ENCODE data around the gene SLIT3.

SLIT3 gene

DNA sequence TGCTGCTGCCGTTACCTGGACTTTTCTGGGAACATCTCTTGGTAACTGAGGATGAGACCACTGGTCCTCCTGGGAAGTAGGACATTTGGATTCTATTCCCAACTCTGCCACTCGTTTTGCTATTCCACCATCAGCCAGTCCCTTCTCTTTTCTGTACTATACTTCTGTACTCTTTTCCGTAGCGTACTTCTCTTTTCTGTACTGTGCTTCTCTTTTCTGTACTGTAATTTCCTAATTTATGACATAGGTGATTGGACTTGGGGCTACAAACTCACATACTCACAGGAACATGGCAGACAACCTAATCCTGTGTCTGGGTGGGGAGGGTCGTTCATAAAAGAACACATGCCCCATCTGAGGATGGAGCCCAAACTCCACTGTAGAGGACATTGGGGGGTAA is 386.4 kb downstream of the SLIT3 start:
- DNase-seq: no peak

GRCh38 chr5:168910874-168911273 is 390.1 kb downstream of the SLIT3 start:
- no peak for DNase-seq

GRCh38 chr5:168908207-168908606 is 392.7 kb downstream of the SLIT3 start:
- no peak for DNase-seq

DNA sequence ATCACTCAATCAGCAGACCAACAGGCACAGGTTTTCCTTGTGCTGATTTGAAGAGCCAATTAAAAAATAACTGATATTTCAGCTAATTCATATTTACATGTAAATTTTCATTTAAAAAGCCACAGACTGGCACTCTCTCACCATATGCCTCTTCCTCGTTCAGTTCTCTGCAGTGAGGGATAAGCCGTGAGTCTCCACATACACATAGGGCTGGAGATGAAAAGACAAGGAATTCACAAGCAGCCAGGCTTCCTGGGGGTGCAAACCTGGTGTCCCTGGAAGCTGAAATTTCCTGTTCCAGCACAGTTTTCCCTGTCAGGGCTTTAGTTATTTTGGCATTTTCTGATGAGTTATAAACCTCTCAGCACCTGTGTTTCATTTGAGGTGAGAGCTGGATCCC is 397.9 kb downstream of the SLIT3 start:
- DNase-seq: no peak

DNA sequence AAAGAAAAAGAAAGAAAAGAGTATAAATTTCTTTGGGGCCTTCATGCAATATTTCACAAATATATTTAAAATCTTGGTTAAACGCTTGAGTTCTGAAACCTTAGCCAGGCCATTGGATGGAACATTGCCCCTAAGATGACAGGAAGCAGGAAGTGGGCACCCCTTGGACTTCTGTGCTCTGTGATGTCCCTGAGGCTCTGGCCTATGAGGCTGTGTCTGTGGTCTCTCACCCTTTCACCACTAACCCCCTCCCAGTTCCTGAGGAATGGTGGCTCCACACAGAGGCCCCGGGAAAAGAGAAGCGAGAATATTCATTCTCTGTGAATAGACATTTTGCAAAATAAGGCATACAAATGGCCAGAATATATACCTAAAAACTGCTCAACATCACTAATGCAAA is 401.3 kb downstream of the SLIT3 start:
- no peak for DNase-seq

- DNase-seq: no peak
Observed at GRCh38 chr5:168899264-168899663, 401.7 kb downstream of the SLIT3 start.

DNA sequence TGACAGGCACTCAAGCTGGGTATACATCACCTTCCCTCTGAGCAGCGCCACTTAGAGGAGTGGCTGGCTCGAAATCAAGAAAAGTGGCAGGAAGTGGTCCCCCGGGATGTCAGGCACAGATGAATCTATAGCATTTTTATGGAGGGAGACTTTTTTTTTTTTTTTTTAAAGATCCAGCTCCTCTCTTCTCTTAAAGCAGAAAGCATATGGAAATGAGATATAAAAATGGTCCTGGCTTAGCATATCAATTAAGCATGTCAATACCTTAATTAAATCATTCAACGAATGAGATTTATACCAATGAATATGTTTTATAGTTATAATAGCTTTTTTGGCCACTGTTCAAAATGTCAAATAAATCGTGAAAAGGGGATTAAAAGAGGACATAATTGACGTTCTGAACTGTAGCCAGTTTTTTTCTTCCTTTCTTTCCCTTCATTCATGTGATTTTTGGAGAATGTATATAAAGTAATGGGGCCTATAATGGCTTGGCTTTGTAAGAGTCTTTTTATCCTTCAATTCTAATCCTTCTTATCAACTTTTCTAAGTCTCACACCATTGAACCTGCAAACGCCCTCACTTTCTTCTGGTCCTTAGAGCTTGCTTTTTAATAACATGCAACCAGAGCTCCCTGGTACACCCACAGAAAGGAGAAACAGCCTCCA is 402.6 kb downstream of the SLIT3 start:
- DNase-seq: no peak

DNA sequence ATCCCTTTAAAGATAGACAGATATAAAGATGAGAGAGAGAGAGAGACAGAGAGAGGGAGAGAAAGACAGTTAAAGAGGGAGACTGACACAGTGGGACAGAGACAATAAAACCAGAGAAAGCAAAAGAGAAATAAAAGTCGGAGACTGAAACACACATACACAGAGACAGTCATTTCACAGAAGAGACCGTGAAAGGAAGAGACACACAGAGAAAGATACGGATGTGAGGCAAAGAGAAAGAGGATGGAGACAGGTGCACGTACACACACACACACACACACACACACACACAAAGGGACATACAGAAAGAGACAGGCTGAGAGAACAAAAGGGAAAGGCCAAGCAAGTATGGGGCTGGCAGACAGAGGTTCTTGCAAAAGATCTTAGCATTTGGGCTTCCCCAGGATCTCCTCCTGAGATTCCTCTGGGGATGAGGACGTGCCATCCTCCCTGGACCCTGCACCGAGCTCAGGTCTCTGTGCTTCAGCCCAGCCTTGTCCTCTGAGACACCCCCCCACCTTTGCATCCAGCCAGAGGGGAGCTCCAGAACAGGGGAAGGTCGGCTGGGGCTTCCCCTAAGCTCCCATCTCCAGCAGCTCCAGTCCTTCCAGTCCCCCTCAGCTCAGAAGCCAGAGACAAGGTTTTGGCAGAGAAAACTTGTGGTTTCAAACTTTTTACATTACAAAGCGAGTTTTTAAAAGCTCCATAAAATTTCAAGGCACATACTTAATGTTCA is 403.4 kb downstream of the SLIT3 start:
- no peak for DNase-seq

- no peak for DNase-seq
Observed at GRCh38 chr5:168895295-168896071, 405.5 kb downstream of the SLIT3 start.

- DNase-seq: no peak
Observed at GRCh38 chr5:168893283-168893682, 407.7 kb downstream of the SLIT3 start.

DNA sequence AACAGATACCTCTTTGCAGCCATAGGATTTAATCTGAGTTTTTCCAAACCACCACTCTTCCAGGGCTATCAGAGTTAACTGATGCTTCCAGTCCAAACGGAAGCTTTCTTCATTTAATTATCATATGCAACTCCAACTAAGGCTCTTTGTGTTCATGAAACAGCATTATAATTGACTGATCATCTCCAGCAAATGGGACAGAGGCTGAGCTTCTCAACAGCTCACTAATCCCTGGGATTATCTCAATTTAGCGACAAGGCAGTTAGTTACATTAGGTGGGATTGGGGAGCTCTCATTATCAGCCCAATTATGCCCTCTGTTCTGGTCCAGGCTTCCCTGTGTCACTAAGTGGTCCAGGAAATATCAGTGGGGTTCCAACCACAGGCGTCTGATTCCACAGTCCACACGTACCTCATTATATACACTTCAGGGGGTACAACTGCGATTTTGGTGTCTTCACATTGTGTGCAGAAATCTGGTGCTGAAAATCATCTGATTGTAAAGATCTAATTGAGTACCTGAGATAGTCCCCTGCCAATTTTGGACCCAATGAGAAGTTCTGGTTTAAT is 408.2 kb downstream of the SLIT3 start:
- no peak for DNase-seq

- no peak for DNase-seq
Observed at GRCh38 chr5:168890816-168891812, 409.8 kb downstream of the SLIT3 start.

GRCh38 chr5:168889039-168889438 is 411.9 kb downstream of the SLIT3 start:
- DNase-seq: no peak

- DNase-seq: no peak
Observed at GRCh38 chr5:168887931-168888330, 413.0 kb downstream of the SLIT3 start.

- DNase-seq: no peak
Observed at GRCh38 chr5:168886157-168886556, 414.8 kb downstream of the SLIT3 start.

DNA sequence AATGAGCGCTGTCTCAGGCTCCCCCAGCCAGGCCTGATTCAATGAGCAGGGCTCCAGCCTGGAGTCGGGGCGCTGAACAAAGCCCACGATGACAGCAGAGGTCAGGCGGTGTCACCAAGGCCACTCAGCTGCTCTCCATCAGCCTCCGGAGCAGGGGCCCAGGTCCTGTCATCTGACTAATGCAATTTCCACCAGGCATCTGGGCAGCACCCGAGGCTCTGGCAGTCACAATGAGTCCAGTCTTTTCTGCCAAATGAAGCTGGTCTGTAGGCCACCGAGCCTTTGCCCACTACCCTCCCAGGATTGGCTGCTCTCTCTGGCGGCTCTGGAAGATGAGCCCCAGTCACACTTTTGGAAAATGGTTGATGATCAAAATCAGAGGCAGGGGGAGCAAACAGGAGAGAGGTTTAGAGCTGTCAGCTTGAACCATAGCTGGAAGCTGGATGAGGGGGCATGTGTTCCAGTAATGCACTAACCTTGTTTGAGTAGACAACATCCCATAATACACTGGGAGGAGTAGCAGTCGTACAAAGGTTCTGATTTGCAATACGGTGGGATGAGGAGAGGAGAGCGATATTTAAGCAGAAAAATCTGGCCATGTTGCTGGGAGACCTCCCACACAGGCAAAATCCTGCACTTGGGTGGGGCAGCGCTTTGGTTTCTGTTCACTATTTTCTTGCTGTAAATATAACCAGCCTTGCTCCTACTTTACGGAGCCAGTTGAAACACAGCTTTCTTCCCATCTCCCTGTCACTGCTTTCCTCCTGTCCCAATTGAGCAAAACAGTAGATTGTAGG is 415.4 kb downstream of the SLIT3 start:
- DNase-seq: no peak

GRCh38 chr5:168883991-168884390 is 416.9 kb downstream of the SLIT3 start:
- no peak for DNase-seq

DNA sequence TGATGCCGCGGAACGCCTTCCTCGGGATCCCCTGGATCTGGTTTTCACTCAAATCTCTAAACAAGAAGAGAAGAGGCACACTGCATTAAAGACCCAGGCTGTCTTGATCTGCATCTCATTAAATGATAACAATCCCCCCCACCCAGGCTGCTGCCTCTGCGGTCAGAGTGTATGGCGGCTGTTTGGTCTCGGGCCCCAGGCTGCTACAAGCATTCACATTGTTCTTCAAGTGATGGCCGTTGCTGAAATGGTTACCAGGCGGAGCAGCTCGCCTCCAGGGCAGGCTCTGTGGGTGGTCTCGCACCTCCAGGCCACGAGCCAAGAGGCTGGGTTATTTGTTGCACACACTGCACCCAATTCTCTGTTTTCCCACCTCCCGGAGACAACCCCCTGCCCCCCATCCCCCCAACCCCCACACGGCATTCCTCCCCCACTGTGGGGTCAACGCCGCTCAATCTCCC is 417.6 kb downstream of the SLIT3 start:
- DNase-seq: no peak

DNA sequence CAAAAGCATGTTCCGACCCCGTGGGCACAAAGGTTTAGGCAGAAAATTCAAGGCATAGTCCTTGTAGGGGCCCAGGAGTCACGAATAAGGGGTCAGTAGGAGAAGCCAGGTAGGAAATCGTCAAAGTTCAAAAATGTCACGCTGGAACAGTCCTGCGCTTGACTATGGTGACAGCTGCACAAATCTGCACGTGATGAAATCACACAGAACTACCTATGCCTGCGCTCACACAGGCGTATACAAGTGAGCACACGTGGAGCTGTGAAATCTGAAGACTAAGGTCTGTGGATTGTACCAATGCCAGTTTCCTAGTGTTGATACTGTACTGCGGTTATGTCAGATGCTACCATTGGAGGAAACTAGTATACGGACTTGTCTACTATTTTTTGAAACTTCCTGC is 418.7 kb downstream of the SLIT3 start:
- DNase-seq: no peak

- no peak for DNase-seq
Observed at GRCh38 chr5:168881427-168882149, 419.4 kb downstream of the SLIT3 start.

GRCh38 chr5:168879929-168880328 is 421.0 kb downstream of the SLIT3 start:
- DNase-seq: no peak

Measured in NCI-H1436 treated with DMSO at 0.1 percent for 48 hours (cell line).